K562 (cell line): ENCODE measurements around the gene RNF32. TPM values are rescaled to one million over a fixed set of nuclear protein-coding genes. Genes with fewer than 3 reads are reported as not detected.

Experiments used
- CBFA2T3 ChIP-seq: fragments of 450-650 bp; IDR thresholded peaks from 2 replicates; pipeline ENCODE4 v1.6.1; 2017
- JUND ChIP-seq, 2 experiments: IDR thresholded peaks; 2 replicates in 1 of 2; 3 replicates in 1 of 2; pipeline ENCODE4 v1.6.1; 2011; ENCODE audit warnings: borderline replicate concordance in 2 of 2, low read depth in 2 of 2, low read length in 2 of 2, improper control_type of control experiment in 1 of 2, missing biosample characterization in 1 of 2, missing genetic modification characterization in 1 of 2, missing genetic modification reagents in 1 of 2
- NONO ChIP-seq, 2 experiments: fragments of 200-400 bp in 1 of 2; fragments of 450-650 bp in 1 of 2; formaldehyde crosslinking in 1 of 2; IDR thresholded peaks; 2 replicates each; pipeline ENCODE4 v1.6.1; 2017; ENCODE audit warnings: low read depth in 2 of 2, mild to moderate bottlenecking in 2 of 2, moderate library complexity in 2 of 2, low read length in 1 of 2
- U2AF1 ChIP-seq: fragments of 200-400 bp; formaldehyde crosslinking; optimal IDR thresholded peaks from 2 replicates; pipeline ENCODE3; 2017; ENCODE audit warnings: mild to moderate bottlenecking, low read depth, low read length, moderate library complexity
- ZFPM2 ChIP-seq: fragments of 250-450 bp; sonication (Bioruptor Pico); IDR thresholded peaks from 2 replicates; pipeline ENCODE4 v1.5.1; 2022; ENCODE audit warnings: mild to moderate bottlenecking
- ZNF444 ChIP-seq: fragments of 250-450 bp; sonication (Bioruptor Pico); IDR thresholded peaks from 2 replicates; pipeline ENCODE4 v1.4.0; 2020; ENCODE audit warnings: mild to moderate bottlenecking, moderate library complexity
- polyA plus RNA-seq, 8 experiments: library from polyadenylated mRNA; depleted of rRNA in 4 of 8; stranded (reverse) in 5 of 8; unstranded in 3 of 8; fragments of >200 nt; fragmentation: Nextera tagmentation in 2 of 8; fragmentation: Illumina TruSeq in 1 of 8; extraction: Ambion mirVana in 2 of 8; extraction: Trizol in 1 of 8; gene quantifications; 2 replicates each; pipeline versions ENCODE4 v1.2.1 to v1.2.3, GENCODE V29; 2011 to 2014; ENCODE audit warnings: inconsistent platforms in 1 of 8, missing spikeins in 1 of 8
- total RNA-seq, 7 experiments: library from RNA; depleted of rRNA in 6 of 7; stranded (reverse); fragments of >200 nt in 6 of 7; fragmentation: Illumina TruSeq in 2 of 7; extraction: Trizol in 2 of 7; gene quantifications; 2 replicates each; pipeline versions ENCODE4 v1.2.1 to v1.2.3, GENCODE V29; 2011 to 2021; ENCODE audit warnings: low replicate concordance in 1 of 7
- TF ChIP-seq, protein P1 (sequence below): fragments of 200-800 bp; sonication (Bioruptor generic); IDR thresholded peaks from 2 replicates; pipeline ENCODE4 v1.6.1; 2017; ENCODE audit warnings: missing genetic modification characterization, missing compliant biosample characterization
- TF ChIP-seq, protein P2 (sequence below): fragments of 450-650 bp; IDR thresholded peaks from 2 replicates; pipeline ENCODE4 v1.6.1; 2017; ENCODE audit warnings: antibody characterized with exemption
- TF ChIP-seq, protein P3 (sequence below), 2 experiments: fragments of 450-650 bp in 1 of 2; sonication (generic) in 1 of 2; formaldehyde crosslinking in 1 of 2; IDR thresholded peaks; 2 replicates each; pipeline versions ENCODE4 v1.7.1 to v1.9.0; 2016 to 2022; ENCODE audit warnings: inconsistent platforms in 1 of 2, mild to moderate bottlenecking in 1 of 2, missing genetic modification reagents in 1 of 2
- TF ChIP-seq, protein P4 (sequence below): sonication (generic); formaldehyde crosslinking; IDR thresholded peaks from 2 replicates; pipeline ENCODE4 v1.8.0; 2022; ENCODE audit warnings: mild to moderate bottlenecking, missing genetic modification reagents, borderline replicate concordance

The RNF32 gene
- total and polyA plus RNA-seq, 9 of the 15 experiments (the other 6 are each of a cell fraction or from before 2014, with no cell fraction given) = 2.6 to 7.0 (median 4.6) TPM

DNA sequence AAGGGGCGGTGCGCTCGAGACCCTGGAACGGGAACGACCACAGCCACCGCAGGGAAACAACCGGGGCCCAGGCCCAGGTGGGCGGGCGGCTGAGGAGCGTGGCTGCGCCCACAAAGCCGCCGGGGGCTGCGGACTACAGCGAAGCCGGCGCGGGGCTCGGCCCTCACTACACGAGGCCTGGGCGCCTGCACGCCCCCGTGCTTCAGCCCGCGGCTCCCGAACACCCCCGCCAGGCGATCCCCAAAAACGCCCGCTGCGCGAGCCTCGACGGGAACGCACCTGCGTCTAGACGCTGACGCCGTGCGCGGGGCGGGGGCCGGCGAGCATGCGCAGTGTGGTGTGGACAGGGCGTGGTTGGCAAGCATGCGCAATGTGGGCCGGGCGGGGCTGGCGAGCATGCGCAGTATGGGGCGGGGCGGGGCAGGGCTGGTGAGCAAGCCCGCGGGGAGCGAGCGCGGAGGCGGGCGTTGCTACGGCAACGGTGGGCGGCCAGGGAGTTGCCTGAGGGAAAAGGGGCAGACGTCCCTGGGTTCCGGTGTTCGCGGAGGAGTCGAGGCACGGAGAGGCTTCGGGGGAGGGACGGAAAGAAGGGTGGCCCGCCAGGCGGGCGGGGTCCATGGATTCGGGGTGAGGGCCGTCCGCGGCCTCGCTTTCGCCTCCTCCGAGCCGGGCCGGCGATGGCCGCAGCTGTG, at the start of gene RNF32 (continued):
- TF ChIP-seq, protein P1, sequence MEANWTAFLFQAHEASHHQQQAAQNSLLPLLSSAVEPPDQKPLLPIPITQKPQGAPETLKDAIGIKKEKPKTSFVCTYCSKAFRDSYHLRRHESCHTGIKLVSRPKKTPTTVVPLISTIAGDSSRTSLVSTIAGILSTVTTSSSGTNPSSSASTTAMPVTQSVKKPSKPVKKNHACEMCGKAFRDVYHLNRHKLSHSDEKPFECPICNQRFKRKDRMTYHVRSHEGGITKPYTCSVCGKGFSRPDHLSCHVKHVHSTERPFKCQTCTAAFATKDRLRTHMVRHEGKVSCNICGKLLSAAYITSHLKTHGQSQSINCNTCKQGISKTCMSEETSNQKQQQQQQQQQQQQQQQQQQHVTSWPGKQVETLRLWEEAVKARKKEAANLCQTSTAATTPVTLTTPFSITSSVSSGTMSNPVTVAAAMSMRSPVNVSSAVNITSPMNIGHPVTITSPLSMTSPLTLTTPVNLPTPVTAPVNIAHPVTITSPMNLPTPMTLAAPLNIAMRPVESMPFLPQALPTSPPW (CRISPR knock-in tag) = peak; percentile 96
- TF ChIP-seq NONO (IDR thresholded peaks at IDR 0.05; ENCODE audit: low read depth in 2 of 2, low read length in 1 of 2) = peak; percentile 66 to 88; a peak in 3 of 4 replicates
- 0 out of 2 replicates have a peak, but pooled peaks have one; percentile 15 for TF ChIP-seq CBFA2T3
- 0 out of 2 replicates have a peak, but pooled peaks have one; percentile 40 for TF ChIP-seq ZFPM2
- TF ChIP-seq, protein P2, sequence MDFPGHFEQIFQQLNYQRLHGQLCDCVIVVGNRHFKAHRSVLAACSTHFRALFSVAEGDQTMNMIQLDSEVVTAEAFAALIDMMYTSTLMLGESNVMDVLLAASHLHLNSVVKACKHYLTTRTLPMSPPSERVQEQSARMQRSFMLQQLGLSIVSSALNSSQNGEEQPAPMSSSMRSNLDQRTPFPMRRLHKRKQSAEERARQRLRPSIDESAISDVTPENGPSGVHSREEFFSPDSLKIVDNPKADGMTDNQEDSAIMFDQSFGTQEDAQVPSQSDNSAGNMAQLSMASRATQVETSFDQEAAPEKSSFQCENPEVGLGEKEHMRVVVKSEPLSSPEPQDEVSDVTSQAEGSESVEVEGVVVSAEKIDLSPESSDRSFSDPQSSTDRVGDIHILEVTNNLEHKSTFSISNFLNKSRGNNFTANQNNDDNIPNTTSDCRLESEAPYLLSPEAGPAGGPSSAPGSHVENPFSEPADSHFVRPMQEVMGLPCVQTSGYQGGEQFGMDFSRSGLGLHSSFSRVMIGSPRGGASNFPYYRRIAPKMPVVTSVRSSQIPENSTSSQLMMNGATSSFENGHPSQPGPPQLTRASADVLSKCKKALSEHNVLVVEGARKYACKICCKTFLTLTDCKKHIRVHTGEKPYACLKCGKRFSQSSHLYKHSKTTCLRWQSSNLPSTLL = no peak
- TF ChIP-seq ZNF444 = no peak
- TF ChIP-seq U2AF1 = peak; percentile 93
- TF ChIP-seq, protein P3, sequence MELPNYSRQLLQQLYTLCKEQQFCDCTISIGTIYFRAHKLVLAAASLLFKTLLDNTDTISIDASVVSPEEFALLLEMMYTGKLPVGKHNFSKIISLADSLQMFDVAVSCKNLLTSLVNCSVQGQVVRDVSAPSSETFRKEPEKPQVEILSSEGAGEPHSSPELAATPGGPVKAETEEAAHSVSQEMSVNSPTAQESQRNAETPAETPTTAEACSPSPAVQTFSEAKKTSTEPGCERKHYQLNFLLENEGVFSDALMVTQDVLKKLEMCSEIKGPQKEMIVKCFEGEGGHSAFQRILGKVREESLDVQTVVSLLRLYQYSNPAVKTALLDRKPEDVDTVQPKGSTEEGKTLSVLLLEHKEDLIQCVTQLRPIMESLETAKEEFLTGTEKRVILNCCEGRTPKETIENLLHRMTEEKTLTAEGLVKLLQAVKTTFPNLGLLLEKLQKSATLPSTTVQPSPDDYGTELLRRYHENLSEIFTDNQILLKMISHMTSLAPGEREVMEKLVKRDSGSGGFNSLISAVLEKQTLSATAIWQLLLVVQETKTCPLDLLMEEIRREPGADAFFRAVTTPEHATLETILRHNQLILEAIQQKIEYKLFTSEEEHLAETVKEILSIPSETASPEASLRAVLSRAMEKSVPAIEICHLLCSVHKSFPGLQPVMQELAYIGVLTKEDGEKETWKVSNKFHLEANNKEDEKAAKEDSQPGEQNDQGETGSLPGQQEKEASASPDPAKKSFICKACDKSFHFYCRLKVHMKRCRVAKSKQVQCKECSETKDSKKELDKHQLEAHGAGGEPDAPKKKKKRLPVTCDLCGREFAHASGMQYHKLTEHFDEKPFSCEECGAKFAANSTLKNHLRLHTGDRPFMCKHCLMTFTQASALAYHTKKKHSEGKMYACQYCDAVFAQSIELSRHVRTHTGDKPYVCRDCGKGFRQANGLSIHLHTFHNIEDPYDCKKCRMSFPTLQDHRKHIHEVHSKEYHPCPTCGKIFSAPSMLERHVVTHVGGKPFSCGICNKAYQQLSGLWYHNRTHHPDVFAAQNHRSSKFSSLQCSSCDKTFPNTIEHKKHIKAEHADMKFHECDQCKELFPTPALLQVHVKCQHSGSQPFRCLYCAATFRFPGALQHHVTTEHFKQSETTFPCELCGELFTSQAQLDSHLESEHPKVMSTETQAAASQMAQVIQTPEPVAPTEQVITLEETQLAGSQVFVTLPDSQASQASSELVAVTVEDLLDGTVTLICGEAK (IDR thresholded peaks at IDR 0.05) = peak; percentile 80
- TF ChIP-seq, protein P3 (CRISPR knock-in tag; IDR thresholded peaks at IDR 0.05) = no peak
- TF ChIP-seq, protein P4, sequence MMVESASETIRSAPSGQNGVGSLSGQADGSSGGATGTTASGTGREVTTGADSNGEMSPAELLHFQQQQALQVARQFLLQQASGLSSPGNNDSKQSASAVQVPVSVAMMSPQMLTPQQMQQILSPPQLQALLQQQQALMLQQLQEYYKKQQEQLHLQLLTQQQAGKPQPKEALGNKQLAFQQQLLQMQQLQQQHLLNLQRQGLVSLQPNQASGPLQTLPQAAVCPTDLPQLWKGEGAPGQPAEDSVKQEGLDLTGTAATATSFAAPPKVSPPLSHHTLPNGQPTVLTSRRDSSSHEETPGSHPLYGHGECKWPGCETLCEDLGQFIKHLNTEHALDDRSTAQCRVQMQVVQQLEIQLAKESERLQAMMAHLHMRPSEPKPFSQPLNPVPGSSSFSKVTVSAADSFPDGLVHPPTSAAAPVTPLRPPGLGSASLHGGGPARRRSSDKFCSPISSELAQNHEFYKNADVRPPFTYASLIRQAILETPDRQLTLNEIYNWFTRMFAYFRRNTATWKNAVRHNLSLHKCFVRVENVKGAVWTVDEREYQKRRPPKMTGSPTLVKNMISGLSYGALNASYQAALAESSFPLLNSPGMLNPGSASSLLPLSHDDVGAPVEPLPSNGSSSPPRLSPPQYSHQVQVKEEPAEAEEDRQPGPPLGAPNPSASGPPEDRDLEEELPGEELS = peak; percentile 95
- peak; percentile 57 for TF ChIP-seq JUND (IDR thresholded peaks at IDR 0.05; ENCODE audit: borderline replicate concordance, low read depth, low read length)
- TF ChIP-seq JUND (tag; IDR thresholded peaks at IDR 0.05; ENCODE audit: borderline replicate concordance, low read depth, low read length) = no peak; the same call in 2 of the 3 replicates
